ENCODE measurements around the gene ARID5B.

The ARID5B gene, protein sequence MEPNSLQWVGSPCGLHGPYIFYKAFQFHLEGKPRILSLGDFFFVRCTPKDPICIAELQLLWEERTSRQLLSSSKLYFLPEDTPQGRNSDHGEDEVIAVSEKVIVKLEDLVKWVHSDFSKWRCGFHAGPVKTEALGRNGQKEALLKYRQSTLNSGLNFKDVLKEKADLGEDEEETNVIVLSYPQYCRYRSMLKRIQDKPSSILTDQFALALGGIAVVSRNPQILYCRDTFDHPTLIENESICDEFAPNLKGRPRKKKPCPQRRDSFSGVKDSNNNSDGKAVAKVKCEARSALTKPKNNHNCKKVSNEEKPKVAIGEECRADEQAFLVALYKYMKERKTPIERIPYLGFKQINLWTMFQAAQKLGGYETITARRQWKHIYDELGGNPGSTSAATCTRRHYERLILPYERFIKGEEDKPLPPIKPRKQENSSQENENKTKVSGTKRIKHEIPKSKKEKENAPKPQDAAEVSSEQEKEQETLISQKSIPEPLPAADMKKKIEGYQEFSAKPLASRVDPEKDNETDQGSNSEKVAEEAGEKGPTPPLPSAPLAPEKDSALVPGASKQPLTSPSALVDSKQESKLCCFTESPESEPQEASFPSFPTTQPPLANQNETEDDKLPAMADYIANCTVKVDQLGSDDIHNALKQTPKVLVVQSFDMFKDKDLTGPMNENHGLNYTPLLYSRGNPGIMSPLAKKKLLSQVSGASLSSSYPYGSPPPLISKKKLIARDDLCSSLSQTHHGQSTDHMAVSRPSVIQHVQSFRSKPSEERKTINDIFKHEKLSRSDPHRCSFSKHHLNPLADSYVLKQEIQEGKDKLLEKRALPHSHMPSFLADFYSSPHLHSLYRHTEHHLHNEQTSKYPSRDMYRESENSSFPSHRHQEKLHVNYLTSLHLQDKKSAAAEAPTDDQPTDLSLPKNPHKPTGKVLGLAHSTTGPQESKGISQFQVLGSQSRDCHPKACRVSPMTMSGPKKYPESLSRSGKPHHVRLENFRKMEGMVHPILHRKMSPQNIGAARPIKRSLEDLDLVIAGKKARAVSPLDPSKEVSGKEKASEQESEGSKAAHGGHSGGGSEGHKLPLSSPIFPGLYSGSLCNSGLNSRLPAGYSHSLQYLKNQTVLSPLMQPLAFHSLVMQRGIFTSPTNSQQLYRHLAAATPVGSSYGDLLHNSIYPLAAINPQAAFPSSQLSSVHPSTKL

DNA sequence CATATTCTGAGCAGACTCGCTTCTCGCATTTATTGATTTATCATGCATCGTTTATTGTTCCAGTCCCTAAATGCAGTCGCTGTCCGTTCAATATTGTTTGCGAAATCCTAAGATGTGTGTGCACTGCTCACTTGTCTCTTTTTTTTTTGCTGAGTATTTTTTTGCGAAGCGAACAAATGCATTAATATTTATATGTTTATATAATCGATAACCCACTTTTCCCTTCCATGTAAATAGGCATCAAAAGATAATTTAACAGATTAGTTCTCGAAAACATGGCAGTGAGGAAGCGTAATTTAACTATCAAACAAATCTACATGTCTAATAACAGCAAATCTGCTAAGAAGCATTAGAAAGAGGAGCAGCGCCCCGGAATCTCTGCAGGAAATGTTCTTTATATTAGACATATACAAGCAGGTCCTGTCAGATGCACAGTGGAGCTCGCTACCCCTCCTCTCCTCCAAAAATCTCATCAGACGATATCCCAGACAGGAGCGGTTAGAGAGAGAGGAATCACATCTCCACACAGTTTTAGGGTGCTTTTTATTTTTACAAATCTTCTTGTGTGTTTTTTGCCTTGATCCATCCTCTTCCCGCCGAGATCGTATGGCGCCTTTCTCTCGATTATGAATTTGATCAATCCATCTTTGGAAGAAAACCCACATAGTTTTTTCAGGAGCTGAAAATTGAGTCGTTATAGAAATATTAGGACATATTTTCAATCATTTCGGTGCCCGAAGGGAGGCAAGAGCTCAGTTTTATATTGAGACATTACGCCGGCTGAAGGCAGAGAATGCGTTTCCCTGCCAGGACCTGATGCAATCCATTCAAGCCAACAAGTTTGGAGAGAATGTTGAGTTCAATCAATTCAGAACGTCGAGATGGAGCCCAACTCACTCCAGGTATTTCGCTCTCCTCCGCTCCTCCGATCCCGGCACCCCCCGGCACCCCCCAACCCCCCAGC lies at the start of gene ARID5B:
ARID5B (plus strand) TSS at position 871 of the 964 bp plus-strand sequence; CDS start at position 882, 11 bp downstream.
- peak in 31 of 51 donors; percentile 1 to 85 (median 14) for DNase-seq

DNA sequence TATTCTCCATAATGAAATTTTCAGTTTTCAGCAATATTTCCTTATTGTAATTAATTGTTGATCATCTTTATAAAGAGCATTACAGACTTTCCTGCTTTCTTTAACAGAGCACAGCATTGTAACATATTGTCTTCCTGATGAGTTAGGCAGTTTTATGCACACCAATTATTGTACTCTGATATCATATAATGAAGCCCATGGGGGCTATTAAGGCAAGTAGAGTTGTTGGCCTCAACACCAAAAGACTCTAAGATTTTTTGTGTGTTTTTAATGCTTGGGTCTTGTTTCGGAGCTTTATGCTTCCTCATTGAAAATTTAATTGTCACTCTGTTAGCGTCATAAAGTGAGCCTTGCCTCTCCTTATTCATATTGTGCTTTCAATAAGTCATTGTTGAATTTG lies 49.2 kb upstream of the ARID5B start:
- no peak for DNase-seq

DNA sequence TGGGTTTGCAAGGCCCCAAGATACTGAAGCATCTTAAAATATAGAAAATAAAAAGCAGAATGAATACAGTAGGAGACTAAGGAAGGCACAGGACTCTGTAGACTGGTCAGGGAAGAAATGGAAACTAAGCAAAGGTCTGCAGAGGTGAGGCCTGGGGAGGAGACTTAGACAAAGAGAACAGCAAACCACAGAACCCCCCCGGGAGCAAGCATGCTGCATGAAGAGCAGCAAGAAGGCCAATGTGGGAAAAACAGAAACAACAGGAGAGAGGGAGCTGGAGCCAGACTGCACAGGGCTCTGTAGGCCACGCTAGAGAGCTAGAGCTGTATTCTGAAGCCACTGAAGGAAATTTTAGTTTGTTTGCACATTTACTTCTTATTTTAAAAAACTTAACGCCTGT lies 45.7 kb upstream of the ARID5B start:
- no peak for DNase-seq

DNA sequence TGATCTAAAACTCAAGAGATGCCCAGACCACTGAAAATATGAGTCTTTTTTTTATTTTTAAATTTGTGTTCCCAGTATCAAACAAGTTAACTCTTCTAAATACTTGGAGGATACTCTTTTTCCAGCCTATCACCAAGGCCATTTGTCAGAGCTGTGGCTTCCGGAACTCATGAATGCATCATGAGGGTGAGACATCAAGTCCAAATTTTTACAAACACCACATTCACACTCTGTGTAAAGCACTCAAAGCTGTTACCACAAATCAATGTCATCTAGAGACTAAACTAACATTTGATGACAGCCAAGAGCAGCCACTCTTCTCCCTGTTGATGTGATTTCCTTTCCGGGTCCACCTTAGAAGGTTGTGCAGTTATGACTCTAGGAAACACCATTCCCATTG lies 43.8 kb upstream of the ARID5B start:
- no peak for DNase-seq

DNA sequence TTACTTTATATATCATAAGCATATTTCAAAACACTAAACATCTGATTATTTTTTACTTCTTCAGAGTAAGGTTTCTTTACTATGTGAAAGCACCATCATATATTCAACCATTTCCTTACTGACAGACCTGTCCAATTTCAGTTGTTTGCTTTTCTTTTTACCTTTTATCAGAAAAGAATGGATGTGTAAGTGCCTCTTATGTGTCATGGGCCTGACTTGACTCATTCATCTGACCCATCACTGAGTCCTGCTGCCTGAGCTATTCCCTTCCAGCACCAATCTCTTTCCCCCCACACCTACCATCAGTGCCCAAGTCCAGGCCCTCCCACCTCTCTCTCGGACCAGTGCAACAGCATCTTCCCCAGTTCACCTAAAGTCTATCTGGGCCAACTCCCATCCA lies 41.7 kb upstream of the ARID5B start:
- no peak for DNase-seq

DNA sequence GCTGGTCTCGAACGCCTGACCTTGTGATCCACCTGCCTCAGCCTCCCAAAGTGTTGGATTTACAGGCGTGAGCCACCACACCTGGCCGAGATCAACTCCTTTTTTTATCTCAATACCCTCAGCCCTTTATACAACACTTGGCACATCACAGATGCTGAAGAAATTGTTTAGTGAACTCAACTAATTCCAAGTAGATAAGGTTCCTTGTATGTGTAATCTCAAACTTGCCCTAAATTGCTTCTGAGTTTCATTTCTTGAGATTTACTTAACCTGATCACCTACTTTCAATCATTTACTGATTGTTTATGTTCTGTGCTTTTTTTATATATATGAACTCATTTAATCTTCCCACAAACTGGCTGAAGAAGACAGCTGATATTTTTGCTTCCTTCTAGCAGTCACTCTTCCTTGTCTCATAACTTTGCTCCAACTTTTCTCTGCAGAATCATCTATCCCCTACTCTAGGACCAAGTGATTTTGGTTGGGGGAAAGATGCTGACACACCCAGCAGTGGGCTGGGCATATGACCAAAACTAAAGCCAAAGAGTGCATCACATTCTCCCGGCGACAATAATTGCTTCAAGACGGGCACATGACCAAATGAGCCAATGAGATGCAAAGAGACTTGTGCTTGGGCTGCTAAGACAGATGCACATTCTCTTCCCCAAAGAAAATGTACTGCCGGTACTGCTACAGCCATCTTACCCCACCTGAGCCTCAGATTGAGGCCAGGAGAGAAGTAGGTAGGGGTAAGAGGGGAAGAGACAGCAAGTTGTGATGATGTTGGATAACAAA lies 40.3 kb upstream of the ARID5B start:
- DNase-seq = no peak

DNA sequence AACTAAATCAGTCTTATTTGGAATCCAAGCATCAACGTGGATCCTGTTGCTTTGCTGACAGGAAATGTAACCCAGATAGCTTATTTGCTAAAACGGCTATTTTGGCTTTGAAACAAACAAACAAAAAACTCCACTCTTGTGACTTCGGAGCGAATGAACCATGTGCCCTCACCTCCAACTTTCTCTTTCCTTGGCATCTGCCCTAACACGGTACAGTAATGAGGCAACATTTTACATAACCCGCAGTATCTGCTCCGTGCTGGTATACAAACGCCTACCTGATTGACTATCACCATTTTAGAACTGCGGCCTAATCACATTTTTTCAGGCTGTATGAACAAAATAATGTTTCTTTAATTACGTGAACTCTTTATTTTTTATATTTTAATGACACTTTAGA lies 37.5 kb upstream of the ARID5B start:
- DNase-seq = no peak

DNA sequence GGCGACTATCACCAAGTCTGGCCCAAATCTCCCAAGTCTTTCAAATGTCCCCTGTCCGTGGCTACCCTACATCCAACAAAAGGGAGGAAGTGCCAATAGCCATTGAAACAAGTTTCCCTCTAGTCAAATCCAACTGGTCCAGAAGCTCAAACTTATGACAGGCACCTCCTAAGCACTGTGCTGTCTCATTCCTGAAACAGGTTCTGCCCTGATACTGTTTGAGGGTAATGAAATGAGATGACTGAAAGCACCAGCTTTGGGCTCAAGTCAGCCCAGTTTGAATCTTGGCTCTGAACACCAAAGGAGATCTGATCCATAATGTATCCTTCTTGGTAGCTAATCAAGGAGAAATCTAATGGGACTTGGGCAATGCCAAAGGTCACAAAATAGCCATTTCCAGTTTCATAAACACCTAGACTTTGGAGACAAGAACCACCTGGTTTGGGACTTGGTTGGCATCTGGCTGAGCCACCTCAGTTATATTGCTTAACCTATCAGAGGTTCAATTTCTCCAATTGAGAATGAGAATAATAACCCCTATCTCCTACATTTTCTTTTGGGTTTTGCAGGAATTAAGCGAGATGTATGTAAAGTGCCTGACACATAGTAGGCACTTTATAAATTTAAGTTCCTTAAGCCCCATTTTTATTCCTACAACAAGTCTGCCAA lies 34.7 kb upstream of the ARID5B start:
- no peak for DNase-seq

DNA sequence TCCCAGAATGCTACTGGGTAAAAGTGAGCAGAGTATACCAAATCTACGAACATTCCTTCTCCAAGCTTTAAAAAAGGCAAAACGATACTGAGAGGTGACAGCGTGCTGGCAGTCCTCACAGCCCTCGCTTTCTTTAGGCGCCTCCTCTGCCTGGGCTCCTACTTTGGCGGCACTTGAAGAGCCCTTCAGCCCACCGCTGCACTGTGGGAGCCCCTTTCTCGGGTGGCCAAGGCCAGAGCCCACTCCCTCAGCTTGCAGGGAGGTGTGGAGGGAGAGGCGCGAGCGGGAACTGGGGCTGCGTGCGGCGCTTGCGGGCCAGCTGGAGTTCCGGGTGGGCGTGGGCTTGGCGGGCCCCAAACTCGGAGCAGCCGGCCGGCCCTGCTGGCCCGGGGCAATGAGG lies 34.1 kb upstream of the ARID5B start:
- peak in 2 of 51 donors; percentile 2 to 7 for DNase-seq

DNA sequence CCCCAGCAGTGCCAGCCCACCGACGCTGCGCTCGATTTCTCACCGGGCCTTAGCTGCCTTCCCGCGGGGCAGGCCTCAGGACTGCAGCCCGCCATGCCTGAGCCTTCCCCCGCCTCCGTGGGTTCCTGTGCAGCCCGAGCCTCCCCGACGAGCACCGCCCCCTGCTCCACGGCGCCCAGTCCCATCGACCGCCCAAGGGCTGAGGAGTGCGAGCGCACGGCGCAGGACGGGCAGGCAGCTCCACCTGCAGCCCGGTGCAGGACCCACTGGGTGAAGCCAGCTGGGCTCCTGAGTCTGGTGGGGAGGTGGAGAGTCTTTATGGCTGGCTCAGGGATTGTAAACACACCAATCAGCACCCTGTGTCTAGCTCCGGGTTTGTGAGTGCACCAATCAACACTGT lies 33.7 kb upstream of the ARID5B start:
- DNase-seq = peak in 10 of 51 donors; percentile 2 to 16 (median 4)

DNA sequence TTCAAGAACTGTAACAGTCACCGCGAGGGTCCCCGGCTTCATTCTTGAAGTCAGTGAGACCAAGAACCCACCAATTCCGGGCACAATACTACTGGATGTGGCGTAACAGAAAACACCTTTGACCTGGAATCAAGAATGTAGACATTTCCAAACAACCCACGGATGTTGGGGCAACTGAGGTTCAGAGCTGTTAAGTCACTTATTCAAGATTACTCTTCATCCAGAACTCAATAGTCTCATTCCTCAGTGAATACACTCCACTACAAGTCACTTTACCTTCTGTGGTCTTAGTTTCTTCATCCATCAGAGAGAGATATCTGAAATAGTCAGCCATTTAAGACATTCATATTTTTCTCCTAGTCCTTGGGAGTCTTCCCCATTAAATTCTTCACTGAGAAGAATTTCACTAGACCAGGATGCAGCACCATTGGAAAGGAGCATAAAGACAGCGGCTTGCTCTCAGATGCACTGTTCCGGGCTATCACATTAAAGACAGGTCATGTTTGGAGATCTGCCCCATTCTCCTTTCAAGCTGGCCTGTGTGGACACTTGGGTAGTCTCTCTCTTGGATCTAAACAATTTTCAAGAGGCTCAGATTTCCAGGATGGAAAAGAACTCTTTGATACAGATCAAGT lies 32.3 kb upstream of the ARID5B start:
- no peak for DNase-seq

DNA sequence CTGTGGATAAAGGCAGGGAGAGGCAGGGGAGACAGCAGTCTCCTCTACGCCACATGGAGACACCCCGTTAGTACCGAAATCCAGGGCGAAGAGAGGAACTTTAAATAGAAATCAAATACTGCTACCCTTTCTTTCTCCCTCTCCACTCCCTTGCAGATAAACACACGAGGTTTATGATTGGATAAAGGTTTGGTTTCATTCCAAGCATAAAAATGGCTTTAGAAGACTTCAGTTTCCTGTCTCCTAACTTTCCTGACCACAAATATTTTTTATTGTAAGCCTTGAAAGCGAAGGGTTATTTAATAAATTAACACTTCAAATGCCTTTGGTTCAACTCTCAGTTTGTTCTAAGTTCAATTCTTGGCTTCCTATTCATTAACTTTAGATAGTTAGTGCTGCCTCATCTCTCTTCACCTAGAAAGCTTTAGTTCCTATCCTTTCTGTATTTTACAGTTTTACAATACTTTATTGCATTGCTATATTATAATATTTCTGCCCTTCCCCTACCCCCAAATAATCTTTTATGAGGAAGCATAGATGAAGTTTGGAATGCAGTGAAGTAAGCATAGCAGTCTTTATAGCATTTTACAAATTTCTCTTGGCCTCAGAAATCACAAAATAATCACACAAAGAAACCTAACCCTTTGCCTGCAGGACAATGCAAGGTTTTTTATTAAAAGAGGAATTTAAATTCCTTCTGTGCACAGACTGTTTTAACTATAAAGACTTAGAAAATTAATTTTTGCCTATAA lies 31.5 kb upstream of the ARID5B start:
- DNase-seq = no peak

DNA sequence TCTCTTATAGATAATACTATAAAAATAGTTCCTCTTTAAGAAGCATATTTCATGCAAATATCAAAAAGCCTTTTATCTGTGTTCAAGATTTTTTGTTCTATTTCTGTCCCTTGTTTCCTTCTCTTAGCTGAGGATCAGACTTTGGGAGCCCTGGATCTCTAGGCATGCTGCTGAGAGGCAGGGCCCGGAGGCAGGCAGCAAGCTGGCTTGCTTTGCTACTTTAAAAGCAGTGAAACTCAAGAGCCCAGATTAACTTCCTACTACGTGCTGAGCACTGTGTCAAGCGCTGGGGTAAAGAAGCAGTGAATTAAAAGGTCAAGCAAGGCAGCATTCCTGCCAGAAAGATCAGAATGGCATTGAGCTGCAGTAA lies 31.0 kb upstream of the ARID5B start:
- no peak for DNase-seq

DNA sequence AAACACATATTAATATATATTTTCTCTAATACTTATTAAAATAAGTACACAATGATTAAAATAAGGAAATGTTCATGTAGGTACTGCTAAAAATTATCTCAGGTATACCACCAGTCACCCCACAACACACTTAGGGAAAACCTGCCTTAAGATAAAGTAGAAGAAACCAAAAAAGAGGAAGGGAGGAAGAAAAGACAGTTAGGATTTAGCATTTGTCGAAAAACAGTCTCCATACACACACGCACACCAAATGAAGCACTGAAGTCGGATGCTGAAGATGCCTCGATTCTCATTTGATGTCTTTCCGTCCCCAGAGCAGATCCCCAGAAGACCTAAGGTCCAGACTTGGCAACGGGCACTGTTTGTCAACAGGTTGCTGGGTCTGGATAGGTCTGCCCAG lies 30.0 kb upstream of the ARID5B start:
- DNase-seq = no peak

DNA sequence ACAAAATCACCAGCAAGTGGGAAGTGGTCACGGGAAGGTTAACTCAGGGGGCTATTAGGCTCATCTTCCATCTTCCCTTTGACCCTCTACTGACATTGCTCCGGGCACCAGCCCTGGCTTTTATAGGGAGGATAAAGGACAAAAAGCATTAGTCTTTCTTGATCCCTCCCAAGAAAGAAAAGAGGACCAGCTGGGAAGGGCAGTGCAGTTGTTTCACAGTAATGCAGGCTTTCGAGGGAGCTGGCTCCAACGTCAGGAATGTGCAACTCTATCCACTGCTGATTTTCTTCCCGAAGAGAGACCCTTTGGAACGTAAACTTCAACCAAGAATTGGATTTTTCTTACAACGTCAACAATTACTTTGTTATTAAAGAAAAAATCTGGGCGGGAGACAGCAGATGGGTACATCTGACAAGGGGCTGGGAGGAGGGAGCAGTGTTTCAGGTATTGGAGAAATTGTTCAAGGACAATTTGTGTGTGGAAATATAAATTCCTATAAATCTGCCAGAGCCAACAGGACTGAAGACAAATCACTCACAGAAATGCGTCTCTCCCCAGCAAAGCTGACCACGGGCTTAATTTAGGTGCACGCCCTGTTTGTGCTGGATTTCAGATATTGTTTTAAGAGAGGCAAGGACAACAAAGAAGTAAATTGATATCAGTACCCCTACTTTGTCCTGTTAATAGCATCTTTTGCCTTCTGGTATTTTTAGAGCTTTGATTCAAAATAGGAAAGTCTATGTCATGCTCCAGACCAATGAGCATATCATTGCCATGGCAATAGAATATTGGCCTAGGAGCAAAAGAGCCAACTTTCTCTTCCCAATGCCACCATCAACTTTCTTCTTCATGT lies 23.4 kb upstream of the ARID5B start:
- no peak for DNase-seq

DNA sequence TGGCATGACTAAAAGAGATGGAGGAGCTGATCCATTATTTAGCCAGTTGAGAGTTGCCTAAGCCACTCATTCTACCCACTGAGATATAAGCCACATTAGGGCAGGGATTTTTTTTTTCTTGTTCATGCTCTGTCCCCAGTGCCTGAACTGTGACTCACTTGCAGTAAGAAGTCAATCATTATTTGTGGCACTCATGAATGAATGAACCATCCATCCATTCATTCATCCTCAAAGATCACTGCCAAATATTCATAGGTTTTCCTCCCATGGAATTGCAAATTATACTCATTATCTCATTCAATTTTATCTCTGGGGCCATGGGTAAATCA lies 22.8 kb upstream of the ARID5B start:
- no peak for DNase-seq

All from hypothalamus (tissue), 51 donors.